PFSK-1 (cell line): ENCODE data around the gene TESK2.

Experiments used
- FOXP2 ChIP-seq: optimal IDR thresholded peaks from 2 replicates; pipeline ENCODE3; 2011; ENCODE audit warnings: borderline replicate concordance, control low read depth, inconsistent platforms; ENCODE audit not compliant: insufficient read depth; ENCODE audit errors: extremely low read length, extremely low read depth
- POLR2AphosphoS5 ChIP-seq: IDR thresholded peaks from 2 replicates; pipeline ENCODE4 v1.6.1; 2012; ENCODE audit warnings: low read depth, mild to moderate bottlenecking, control low read depth, low read length, moderate library complexity
- SIN3A ChIP-seq: IDR thresholded peaks from 2 replicates; pipeline ENCODE4 v1.6.1; 2012; ENCODE audit warnings: mild to moderate bottlenecking, low read length, moderate library complexity, borderline replicate concordance; ENCODE audit not compliant: insufficient read depth
- TAF1 ChIP-seq: IDR thresholded peaks from 2 replicates; pipeline ENCODE4 v1.6.1; 2012; ENCODE audit warnings: low read length, control low read depth, borderline replicate concordance; ENCODE audit not compliant: insufficient read depth
- TF ChIP-seq, protein P1 (sequence below), 2 experiments: IDR thresholded peaks; 2 replicates each; pipeline versions ENCODE4 v1.6.1 to v1.8.0; 2011 to 2012; ENCODE audit warnings: low read depth in 2 of 2, low read length in 2 of 2, control low read depth in 1 of 2, inconsistent platforms in 1 of 2, mild to moderate bottlenecking in 1 of 2, moderate library complexity in 1 of 2; ENCODE audit not compliant: insufficient read depth in 1 of 2

The TESK2 gene

DNA sequence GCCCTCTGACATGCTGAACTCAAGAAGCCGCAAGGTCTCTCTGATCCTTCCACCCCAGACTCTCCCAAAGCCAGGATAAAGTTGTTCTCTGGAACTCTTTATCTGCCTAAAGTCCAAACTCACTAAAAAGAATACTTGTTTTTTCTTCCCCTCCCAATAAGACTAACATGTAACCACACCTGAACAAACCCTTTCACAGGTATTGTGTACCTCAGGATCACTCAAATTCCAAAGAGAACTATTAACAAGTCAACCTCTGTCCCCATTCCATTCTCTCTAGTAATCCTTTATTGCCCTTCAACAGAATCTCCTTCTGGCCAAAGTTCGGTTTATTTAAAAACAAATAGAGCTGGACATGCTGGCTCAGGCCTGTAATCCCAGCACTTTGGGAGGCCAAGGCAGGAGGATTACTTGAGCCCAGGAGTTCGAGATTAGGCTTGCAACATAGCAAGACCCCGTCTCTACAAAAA is 155.1 kb downstream of the TESK2 start:
- TF ChIP-seq, protein P1, sequence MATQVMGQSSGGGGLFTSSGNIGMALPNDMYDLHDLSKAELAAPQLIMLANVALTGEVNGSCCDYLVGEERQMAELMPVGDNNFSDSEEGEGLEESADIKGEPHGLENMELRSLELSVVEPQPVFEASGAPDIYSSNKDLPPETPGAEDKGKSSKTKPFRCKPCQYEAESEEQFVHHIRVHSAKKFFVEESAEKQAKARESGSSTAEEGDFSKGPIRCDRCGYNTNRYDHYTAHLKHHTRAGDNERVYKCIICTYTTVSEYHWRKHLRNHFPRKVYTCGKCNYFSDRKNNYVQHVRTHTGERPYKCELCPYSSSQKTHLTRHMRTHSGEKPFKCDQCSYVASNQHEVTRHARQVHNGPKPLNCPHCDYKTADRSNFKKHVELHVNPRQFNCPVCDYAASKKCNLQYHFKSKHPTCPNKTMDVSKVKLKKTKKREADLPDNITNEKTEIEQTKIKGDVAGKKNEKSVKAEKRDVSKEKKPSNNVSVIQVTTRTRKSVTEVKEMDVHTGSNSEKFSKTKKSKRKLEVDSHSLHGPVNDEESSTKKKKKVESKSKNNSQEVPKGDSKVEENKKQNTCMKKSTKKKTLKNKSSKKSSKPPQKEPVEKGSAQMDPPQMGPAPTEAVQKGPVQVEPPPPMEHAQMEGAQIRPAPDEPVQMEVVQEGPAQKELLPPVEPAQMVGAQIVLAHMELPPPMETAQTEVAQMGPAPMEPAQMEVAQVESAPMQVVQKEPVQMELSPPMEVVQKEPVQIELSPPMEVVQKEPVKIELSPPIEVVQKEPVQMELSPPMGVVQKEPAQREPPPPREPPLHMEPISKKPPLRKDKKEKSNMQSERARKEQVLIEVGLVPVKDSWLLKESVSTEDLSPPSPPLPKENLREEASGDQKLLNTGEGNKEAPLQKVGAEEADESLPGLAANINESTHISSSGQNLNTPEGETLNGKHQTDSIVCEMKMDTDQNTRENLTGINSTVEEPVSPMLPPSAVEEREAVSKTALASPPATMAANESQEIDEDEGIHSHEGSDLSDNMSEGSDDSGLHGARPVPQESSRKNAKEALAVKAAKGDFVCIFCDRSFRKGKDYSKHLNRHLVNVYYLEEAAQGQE (IDR thresholded peaks at IDR 0.05; ENCODE audit: insufficient read depth in 1 of 2, low read depth in 2 of 2, low read length in 2 of 2): no peak
- TF ChIP-seq TAF1 (no peak), FOXP2 (no peak)

DNA sequence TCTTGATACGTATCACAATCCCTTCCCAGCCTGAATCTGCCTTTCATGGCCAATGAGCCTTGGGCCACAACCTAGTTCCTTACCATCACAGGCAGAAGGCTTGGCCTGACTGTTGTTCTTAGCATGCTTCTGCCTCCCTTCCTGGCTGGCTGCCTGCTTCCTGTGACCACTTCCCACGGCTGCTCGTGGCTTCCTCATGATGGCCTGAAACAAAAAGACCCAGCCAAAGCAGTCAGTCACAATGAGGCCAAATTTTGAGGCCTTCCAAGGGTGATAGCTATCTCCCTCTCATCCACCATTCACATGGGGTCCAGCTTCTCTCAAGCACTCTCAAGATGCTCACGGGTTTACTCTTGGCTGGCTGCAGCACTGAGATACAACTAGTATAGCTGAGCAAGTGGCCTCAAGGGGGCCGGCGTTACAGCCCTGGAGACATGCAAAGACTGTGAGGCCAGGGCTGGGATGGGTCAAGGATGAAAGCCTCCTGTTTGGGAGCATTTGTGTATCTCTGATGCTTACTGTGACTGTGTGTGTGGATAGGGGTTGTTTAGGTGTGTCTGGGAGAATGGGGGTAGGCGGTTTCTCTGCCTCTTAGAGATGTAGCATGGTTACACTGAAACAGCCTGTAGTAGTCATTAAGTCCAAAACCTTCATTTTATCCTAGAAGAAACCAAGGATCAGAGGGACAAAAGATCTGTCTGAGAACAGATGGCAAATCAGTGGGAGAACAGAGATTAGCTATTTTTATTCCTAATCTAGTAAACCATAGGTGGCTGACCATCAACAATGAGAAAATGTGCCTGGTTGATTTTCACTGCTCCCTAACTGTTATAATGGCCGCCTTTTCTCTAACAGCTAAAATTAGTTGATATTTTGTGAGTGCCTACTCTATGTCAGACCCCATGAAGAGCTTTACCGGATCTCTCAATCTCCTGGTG is 156.4 kb downstream of the TESK2 start:
- TF ChIP-seq POLR2AphosphoS5: no peak
- no peak for TF ChIP-seq SIN3A
- TF ChIP-seq, protein P1 (IDR thresholded peaks at IDR 0.05; ENCODE audit: insufficient read depth in 1 of 2, low read depth in 2 of 2, low read length in 2 of 2): no peak
- no peak for TF ChIP-seq FOXP2
- no peak for TF ChIP-seq TAF1

DNA sequence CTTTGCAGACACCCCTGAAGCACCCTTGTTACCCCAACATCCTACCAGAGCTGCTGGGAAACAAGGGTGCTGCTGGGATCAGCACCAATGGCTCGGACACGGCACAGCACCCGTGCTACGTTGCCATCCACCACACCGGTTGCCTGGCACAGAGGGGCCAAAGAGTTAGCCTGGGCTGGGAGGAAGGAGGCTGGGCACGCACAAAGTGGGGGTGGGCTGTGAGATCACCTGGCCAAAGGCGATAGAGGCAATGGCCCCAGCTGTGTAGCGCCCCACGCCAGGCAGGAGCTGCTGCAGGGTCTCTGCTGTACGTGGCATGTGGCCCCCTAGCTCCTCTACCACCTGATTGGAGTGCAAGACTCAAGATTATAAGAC is 158.6 kb downstream of the TESK2 start:
- TF ChIP-seq TAF1 (no peak), SIN3A (no peak), FOXP2 (no peak), POLR2AphosphoS5 (no peak)
- TF ChIP-seq, protein P1 (IDR thresholded peaks at IDR 0.05; ENCODE audit: insufficient read depth in 1 of 2, low read depth in 2 of 2, low read length in 2 of 2): no peak

DNA sequence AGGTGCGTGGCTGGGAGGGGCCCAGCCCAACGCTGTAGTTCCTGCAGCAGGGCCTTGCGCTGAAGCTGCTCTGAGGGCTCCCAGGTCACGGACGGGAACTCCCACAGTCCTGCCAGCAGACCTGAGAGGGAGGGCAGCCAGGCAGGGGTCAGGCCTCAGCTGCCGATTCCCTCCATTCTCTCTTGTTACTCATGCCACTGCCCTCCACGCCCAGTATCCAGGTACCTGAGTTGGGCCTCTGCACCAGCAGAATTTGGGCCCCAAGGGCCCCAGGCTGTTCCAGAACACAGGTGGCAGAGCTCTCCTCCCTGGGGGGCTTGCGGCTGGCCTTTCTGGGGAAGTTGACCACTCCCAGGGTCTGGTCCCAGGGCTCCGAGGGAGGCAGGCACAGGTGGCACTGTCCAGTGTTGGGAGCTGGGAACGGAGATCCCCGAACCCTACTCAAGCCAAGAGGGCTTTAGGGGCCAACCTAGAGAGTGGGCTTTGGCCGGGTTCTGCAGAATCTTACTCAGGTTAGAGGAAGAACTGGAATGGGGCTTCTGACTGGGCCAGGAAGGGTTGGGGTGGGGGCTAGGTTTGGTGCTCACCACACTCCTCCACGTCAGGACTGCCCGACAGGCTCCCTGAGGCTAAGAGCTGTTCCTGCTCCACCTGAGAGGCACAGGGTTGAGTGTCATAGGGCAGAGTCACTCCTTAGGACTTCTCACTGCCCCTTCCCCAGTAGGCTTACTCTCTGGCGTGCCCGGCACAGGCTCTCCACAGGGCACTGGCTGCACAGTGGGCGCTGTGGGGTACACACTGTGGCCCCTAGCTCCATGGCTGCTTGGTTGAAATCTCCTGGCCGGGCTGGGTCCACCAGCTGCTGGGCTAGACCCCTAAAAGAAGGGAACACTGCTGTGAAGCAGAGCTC is 159.3 kb downstream of the TESK2 start:
- TF ChIP-seq FOXP2: no peak
- TF ChIP-seq, protein P1 (IDR thresholded peaks at IDR 0.05; ENCODE audit: insufficient read depth in 1 of 2, low read depth in 2 of 2, low read length in 2 of 2): no peak
- no peak for TF ChIP-seq POLR2AphosphoS5
- no peak for TF ChIP-seq TAF1
- no peak for TF ChIP-seq SIN3A
